Mononuclear cell (primary cell): ENCODE results near the gene COQ7. TPM values are rescaled to one million over a fixed set of nuclear protein-coding genes. Genes with fewer than 3 reads are reported as not detected.

Experiments used
- H3K27me3 ChIP-seq: 2 replicates; pipeline ENCODE4 v1.6.0; 2011; ENCODE audit warnings: low read length, control low read depth; ENCODE audit not compliant: insufficient read depth
- H3K4me1 ChIP-seq: 2 replicates; pipeline ENCODE4 v1.5.1; 2011; ENCODE audit warnings: mild to moderate bottlenecking, low read length, control low read depth; ENCODE audit not compliant: insufficient read depth
- H3K4me3 ChIP-seq: 2 replicates; pipeline ENCODE4 v1.5.1; 2011; ENCODE audit warnings: mild to moderate bottlenecking, low read length, moderate library complexity
- H3K9me3 ChIP-seq: 2 replicates; pipeline ENCODE4 v1.5.1; 2011; ENCODE audit warnings: low read depth, mild to moderate bottlenecking, control low read depth, low read length
- total RNA-seq: library from RNA; depleted of rRNA; stranded (reverse); fragments of >200 nt; gene quantifications from one replicate; pipeline ENCODE4 v1.2.3, GENCODE V29; 2012

The COQ7 gene
- total RNA-seq, 1 donor, result 7.3 TPM

- Histone ChIP-seq H3K27me3 (no peaks in the 10 kb centered on the region), H3K4me3 (peak overlapping the region; percentile 39), H3K9me3 (no peaks in the 10 kb centered on the region), H3K4me1 (peaks cover 63% of the 10 kb centered on the region)
Observed at GRCh38 chr16:19114359-19115147, 47.1 kb downstream of the COQ7 start.

GRCh38 chr16:19115148-19116021 lies 48.0 kb downstream of the COQ7 start:
- H3K4me1 ChIP-seq, result peaks cover 71% of the 10 kb centered on the region
- H3K4me3 ChIP-seq, result no peak overlapping the region

DNA sequence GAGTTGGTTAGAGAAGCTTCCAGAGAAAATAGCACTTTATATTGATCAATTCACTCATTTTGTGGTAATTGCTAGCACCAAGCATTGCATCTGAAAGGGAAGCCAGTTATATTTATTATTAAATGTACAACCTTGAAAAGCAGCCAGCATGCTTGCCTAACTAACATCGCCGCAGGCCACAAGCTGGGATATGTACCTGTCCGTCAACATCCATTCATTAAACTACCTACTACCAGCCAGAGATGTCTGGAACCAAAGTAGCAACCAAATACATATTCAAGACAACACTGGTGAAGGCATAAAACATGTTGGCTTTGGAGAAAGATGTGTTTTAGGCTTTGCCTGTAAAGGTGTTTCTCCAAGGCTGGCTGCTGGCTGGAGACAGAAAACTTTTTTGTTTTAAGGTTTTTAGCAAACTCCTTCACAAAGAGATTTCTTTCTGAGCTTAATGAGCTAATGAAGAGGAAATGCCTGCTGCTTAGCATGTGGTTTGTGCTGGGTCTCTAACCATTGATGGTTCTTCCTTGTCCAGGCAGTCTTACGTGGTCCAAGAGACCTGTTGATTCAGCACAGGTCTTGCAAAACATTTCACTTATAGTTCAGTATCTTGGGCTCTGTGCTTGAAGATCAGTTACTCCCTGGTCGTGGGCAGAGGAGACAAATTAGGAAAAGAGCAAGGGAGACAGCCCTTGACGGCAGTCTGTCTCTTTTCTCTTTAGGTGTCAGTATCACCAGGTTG lies 49.5 kb downstream of the COQ7 start:
- peaks cover 71% of the 10 kb centered on the region for H3K4me1 ChIP-seq
- H3K27me3 ChIP-seq, result no peaks in the 10 kb centered on the region
- H3K9me3 ChIP-seq, result no peaks in the 10 kb centered on the region
- no peak overlapping the region for H3K4me3 ChIP-seq

More at GRCh38 chr16:19115148-19116021, 48.0 kb downstream of the COQ7 start:
- Histone ChIP-seq H3K27me3 (no peaks in the 10 kb centered on the region), H3K9me3 (no peaks in the 10 kb centered on the region)

- Histone ChIP-seq H3K9me3 (no peaks in the 10 kb centered on the region), H3K4me1 (peaks cover 57% of the 10 kb centered on the region), H3K27me3 (no peaks in the 10 kb centered on the region), H3K4me3 (peak overlapping the region; percentile 33)
Observed at GRCh38 chr16:19118938-19119431, 51.6 kb downstream of the COQ7 start.

DNA sequence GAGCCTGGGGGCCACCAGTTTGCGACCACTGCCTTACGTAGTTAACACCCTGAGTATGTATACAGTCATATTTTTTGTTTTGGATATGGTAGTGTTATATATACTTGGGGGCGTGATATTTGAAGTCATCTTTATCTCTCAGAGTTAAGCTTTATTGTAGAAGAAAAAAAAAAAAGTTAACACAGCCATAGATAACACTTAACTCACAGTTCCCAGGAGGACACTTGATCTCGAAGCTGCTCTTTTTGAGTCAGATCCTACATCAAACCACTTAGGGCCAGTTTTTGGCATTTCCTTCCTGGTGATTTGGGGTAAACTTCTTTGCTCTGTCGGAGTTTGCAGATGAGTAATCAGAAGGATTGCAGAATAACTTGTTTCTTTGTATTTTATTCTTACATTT lies 52.1 kb downstream of the COQ7 start:
- H3K27me3 ChIP-seq, result no peaks in the 10 kb centered on the region
- peak overlapping the region; percentile 33 for H3K4me3 ChIP-seq
- H3K9me3 ChIP-seq, result no peaks in the 10 kb centered on the region
- H3K4me1 ChIP-seq, result peaks cover 56% of the 10 kb centered on the region

DNA sequence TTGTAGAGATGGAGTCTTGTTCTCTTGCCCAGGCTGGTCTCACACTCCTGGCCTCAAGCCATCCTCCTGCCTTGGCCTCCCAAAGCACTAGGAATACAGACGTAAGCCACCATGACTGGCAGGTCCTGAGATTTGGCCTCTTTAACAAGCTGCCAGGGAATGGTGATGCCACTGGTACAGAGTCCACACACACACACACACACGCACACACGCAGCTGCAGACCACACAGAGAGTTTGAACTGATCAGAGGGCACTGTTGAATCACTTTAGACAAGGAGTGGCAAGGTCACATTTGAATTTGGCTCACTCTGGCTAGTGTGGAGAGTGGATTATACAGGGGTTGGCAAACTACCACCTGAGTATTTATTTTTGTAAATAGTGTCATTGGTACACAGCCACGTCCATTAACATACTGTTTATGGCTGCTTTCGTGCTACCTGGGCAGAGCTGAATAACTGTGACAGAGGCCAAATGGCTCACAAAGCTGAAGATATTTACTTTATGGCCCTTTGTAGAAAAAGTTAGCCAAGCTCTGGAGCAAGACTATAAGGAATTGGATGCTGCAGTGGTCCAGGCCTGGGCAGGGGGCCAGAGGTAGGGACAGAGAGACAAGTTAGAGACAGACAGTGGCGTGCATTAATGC lies 56.2 kb downstream of the COQ7 start:
- Histone ChIP-seq H3K4me1 (peaks cover 28% of the 10 kb centered on the region), H3K27me3 (no peaks in the 10 kb centered on the region), H3K9me3 (no peaks in the 10 kb centered on the region), H3K4me3 (no peak overlapping the region)

GRCh38 chr16:19126300-19126699 lies 58.9 kb downstream of the COQ7 start:
- Histone ChIP-seq H3K4me3 (no peak overlapping the region), H3K9me3 (no peaks in the 10 kb centered on the region), H3K27me3 (no peaks in the 10 kb centered on the region), H3K4me1 (peaks cover 31% of the 10 kb centered on the region)

GRCh38 chr16:19127205-19127604 lies 59.8 kb downstream of the COQ7 start:
- no peaks in the 10 kb centered on the region for H3K27me3 ChIP-seq
- H3K4me1 ChIP-seq, result peaks cover 40% of the 10 kb centered on the region
- no peaks in the 10 kb centered on the region for H3K9me3 ChIP-seq
- no peak overlapping the region for H3K4me3 ChIP-seq

DNA sequence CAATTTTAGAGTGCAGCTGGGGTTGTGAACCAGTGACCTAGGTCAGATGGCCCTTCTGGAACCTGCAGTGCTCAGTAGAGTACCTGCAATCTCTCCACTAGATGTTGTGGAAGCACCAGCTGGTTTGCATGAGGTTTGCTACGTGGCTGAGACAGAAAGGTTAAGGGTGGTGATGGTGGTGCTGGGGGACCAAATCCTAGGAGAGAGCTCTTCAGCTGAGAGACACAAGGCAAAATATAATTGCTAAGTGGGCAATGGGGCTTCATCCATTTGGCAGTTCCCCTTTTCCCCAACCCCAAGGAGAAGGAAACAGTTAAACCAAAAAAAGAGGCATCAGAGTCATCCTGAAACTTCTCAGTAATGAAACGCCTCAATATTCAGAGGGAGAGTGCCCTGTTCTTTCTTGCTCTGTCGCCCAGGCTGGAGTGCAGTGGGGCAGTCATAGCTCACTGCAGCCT lies 60.3 kb downstream of the COQ7 start:
- Histone ChIP-seq H3K4me3 (no peak overlapping the region), H3K27me3 (no peaks in the 10 kb centered on the region), H3K9me3 (no peaks in the 10 kb centered on the region), H3K4me1 (peaks cover 42% of the 10 kb centered on the region)

- Histone ChIP-seq H3K4me1 (peaks cover 42% of the 10 kb centered on the region), H3K9me3 (no peaks in the 10 kb centered on the region), H3K27me3 (no peaks in the 10 kb centered on the region)
Observed at GRCh38 chr16:19128454-19129200, 61.2 kb downstream of the COQ7 start.

More at GRCh38 chr16:19128454-19129200, 61.2 kb downstream of the COQ7 start:
- no peak overlapping the region for H3K4me3 ChIP-seq

Other genes starting within 250 kb of the COQ7 start
- gene SMG1, start 141.2 kb upstream of the COQ7 start, total RNA-seq, result 192 TPM
- not detected for gene TMC7, start 83.7 kb upstream of the COQ7 start, total RNA-seq
- 2.5 TPM for gene ITPRIPL2, start 46.4 kb downstream of the COQ7 start, total RNA-seq
- 0.52 TPM for gene SYT17, start 100.6 kb downstream of the COQ7 start, total RNA-seq
- not detected for gene CLEC19A, start 218.1 kb downstream of the COQ7 start, total RNA-seq